ACHN (cell line): ENCODE measurements around the gene SLC23A3.
A peak's percentile ranks its signal among the peaks of the same experiment; 100 is the strongest.

Experiments
- DNase-seq: peaks from one replicate; pipeline ENCODE4 v3.0.0-alpha.2; 2015
- in situ Hi-C: cut with HindIII; loops from 2 replicates; pipeline ENCODE4 v1.10.0; 2017; ENCODE audit warnings: low sequenced_read_pairs, low pct_ligation_motif_present, low pct_unique_long_range_greater_than_20kb

The SLC23A3 gene

DNA sequence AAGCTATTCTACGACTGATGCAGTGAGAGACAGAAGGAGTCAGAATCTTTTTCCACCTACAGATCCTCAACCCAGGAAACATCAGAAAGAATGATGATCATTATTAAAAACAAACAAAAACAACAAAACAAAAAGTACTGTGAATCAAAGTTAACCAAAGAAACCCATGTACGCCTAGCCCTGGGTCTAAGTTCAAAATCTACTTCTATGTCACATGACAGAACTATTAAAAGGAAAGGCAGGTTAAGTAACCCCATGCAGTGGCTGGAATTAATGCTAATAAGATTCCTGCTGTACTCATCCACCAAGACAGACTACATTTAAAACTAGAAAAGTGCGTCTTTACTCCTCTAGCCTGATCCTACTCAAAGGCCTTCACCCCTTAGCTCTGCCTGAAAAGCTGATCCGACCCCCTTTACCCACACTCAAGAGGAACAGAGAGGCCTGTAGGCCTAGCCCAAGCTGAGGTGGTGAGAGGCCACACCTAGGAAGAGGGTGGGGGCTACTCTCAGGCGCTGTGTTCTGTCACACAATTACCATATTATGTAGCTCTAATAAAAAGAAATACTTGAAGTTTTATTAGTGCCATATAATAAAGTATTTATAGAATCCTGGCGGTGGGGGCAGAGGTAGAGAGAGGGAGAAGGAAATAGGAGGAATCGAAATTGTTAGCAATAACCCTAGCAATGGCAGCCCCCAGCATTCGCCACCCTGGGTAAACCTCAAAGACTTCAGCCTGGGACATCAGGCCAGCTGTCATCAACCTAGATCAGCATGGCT, 46.3 kb downstream of the SLC23A3 start:
- in situ Hi-C loops = no loop called here
- no peak for DNase-seq

DNA sequence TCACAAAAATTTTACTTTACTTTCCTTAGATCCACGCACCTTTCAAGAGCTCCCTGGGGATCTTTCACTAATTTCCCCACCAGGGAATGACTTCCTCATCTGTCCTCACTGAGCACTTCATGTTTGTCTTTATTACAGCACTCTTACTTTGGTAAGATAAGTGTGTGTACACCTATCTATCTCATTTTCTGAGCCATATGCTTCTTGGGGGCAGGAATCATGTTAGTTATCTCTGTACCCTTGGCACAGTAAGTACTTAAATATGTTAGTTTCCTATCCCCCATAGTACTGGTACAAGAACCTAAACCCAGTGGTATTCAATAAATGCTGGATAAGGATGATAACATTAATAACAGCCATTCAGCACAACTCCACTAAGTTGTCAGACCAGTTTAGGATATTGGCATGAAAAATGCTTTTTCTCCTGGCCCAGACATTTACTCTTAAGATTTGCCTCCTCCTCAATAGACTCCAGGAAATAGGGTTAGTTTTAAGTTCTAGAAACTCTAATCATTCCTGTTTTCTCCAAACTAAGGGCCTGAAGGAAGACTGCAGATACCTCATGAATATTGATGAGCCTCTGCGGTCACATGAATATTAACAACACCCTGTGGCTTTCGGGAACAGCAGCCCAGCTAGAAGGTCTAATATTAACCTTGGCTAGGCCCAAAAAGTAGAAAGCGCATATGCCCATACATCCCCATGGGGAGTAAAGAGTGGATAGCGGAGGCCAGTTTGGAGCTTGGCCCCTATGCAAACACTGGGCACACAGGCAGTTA, 47.4 kb downstream of the SLC23A3 start:
- no peak for DNase-seq
- in situ Hi-C loops = no loop called here

DNA sequence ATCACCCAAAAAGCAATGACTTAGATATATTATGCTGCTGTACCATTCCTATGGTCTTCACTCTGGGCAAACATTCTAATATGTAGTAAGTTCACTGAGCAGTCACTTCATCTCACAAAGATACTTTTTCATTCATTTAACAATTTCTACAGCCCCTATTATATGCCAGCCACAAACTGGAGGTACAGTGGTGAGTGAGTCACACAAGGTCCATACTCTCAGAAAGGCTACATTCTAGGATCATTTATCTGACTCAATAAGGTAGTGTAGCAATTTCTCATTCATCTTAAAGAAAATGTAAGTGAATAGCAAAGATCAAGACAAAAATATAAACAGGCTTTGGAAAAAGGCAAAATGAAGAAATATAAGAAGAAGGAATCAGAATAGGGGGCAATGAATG, 49.7 kb downstream of the SLC23A3 start:
- DNase-seq = no peak
- in situ Hi-C loops = no loop called here

DNA sequence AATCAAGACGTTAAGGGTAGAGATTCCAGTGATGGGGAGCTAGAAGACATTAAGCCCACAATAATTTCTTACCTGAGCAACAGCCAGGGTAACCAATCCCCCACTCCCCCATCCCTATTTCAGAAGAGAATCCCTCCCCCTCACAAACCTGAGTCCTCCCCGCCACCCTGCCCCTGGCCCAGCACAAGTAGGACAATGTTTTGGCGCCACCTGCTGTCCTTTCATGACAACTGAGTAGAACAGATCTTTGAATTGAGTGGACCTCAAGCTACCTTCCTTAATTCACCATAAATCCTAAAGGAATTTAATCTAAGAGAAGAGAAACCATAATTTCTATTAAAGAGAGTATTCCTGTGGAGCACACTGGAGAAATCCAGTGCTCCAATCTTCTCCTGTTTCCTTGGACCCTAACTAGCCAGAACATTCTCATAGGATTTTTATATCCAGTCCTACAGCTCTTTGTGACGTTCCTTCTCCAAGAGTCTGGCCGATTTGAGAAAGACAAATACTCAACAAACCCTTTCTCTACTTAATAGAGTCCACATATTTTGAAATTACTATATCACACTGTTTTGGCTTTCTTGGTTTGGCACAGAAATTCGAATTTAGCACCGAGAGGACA, 50.3 kb downstream of the SLC23A3 start:
- peak; percentile 64 for DNase-seq
- in situ Hi-C loops = no loop called here

DNA sequence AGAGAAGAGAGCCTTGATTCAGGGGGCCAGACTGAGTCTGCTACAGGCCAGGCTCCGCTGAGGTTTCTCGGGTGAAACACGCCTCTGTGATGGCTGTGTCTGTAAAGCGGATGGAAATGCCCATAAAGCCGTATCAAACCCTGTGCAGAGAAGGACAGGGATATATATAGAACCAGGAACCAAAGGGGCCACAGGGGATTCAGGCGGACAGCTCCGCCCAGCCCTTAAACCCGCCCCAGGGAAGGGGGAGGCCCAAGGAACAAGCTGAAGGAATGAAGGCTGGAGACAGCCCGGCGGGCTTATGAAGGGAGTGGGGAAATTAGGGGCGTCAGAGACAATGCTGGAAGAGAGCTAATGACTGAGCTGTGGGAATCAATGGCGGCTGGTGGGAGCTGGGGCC, 51.3 kb downstream of the SLC23A3 start:
- in situ Hi-C loops = no loop called here
- no peak for DNase-seq

DNA sequence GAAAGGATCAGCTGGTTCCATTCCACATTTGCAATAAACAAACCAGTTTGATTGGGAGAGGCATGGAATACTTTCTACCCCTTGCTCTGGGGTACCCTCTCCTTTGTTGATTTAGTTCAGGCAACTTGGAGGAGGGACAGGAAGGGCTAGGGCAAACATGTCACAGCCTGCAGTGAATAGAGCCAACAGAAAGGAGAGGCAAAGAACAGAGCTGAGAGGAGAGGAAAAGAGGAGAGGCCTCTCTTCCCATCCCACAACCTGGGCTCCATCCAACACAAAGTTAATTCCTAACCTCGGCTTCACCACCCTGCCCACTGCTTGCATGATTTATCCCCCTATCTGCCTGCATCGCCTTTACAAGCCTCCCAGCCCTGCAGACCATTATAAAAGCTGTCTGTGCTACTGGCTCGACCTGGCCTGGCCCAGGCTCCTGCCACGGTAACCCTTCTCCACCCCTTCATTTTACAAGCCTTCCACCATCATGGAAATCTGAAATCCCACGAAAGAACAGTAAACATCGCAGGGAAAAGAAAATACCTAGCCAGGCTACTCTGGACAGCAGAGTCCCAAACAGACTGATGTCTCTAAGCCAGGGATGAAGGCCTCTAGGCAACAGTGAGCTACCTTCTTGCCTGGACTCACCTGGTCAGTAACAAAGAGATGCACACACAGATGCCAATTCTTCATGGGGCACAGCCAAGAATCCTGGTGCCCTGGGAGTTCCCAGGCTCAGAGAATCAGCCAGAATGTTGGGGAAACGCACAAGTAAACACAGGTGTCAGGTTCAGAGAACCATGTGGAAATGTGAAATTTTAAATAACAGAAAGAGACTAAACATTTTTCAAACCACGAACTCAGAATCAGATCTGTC, 52.8 kb downstream of the SLC23A3 start:
- DNase-seq = peak; percentile 79
- in situ Hi-C loops = no loop called here

DNA sequence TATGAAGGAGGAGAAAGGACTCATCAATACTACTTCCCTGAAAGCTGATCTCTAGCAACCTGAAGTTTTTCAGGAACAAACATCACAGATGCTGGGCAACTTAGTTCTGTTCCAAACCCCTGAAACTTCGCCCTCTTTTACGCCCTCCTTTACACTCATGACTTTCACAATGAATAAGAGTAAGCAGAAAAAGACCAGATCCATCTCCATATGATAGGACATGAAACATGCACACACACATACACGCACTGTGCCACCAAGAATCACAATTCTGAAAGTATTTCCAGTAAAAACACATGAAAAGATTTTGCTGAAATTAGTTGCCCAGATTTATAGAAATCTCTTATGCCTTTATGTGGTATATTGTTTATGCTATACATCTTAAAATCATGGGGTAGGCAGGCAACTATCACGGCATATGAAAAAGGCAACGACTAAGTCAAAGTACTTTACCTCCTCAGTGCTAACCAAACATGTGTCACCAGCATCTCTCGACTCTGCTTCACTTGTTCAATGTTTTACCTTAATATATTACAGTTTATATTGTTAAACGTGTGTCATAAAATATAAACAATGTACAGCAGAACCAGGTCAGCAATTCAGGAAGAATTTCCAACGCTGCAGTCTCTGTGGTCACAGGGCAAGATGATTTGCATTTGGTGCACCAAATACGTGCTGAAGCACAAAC, 57.0 kb downstream of the SLC23A3 start:
- DNase-seq = no peak
- in situ Hi-C loops = no loop called here

DNA sequence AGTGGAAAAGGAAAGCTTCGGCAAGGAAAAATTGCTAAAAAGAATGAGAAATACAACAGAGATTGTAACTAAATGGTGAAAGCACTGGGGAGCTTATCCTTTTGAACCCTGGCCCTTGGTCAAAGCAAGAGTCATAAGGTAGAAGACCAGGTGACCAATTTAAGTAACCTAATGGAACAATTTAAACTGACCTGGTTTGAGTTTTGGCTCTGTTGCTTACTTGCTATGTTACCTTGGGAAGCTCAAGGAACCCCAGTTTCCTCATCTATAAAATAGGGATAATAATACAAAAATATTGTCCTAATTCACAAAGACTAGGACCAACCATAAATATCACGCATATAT, 57.8 kb downstream of the SLC23A3 start:
- in situ Hi-C loops = no loop called here
- no peak for DNase-seq
